ENCODE results near the gene ADGRA1. TPM values are rescaled to one million over a fixed set of nuclear protein-coding genes. Genes with fewer than 3 reads are reported as not detected.

The ADGRA1 gene
- polyA plus RNA-seq, 2 of the 4 experiments (the other 2 are of a cell fraction): not detected

GRCh38 chr10:133048266-133048665, 39.5 kb upstream of the ADGRA1 start:
- no peaks in the 10 kb centered on the region for H3K4me1 ChIP-seq
- CTCF ChIA-PET: interaction anchor here (0.8 kb wide), 1 partner anchor 12 kb away, joined by 3 read pairs; no protein-coding TSS in a partner anchor
- no peak for ATAC-seq
- TF ChIP-seq CBX2 (IDR thresholded peaks at IDR 0.05; ENCODE audit: borderline replicate concordance, low read depth) (no peak), CHD2 (IDR thresholded peaks at IDR 0.05; ENCODE audit: low read length, partially characterized antibody) (no peak), MYC (IDR thresholded peaks at IDR 0.05; ENCODE audit: borderline replicate concordance, low read length) (no peak), FOXS1 (CRISPR knock-in tag; IDR thresholded peaks at IDR 0.05) (no peak), NFE2L2 (conservative IDR thresholded peaks at IDR 0.05; ENCODE audit: low read length) (no peak), EHMT2 (IDR thresholded peaks at IDR 0.05; ENCODE audit: low read depth) (no peak), KDM5A (IDR thresholded peaks at IDR 0.05) (no peak), BCL3 (IDR thresholded peaks at IDR 0.05) (no peak), HOXB5 (CRISPR knock-in tag; IDR thresholded peaks at IDR 0.05) (no peak), SMC3 (IDR thresholded peaks at IDR 0.05) (no peak)
- no peak for FAIRE-seq
- no peak overlapping the region for H3K4me3 ChIP-seq
- POLR2A ChIA-PET: no interaction called here
- WGBS (ENCODE audit: missing lambda C conversion rate): 36% methylated on average over 13 of the region's 13 CpGs
- no peak for DNase-seq (ENCODE audit: low read depth in 1 of 2, low spot score in 1 of 2)
- H3K27ac ChIP-seq: no peak overlapping the region
- H3K4me2 ChIP-seq: no peak overlapping the region
- no peaks in the 10 kb centered on the region for H3K9me3 ChIP-seq

- Histone ChIP-seq H3K4me1 (no peaks in the 10 kb centered on the region), H3K9me3 (no peaks in the 10 kb centered on the region), H3K4me2 (no peak overlapping the region), H3K27ac (no peak overlapping the region), H3K4me3 (no peak overlapping the region)
- CTCF ChIA-PET: interaction anchor here (0.8 kb wide), 1 partner anchor 13 kb away, joined by 3 read pairs; no protein-coding TSS in a partner anchor
- POLR2A ChIA-PET: no interaction called here
- TF ChIP-seq EHF (CRISPR knock-in tag; IDR thresholded peaks at IDR 0.05) (no peak), FOXS1 (CRISPR knock-in tag; IDR thresholded peaks at IDR 0.05) (no peak), NR3C1 (IDR thresholded peaks at IDR 0.05) (no peak), EP300 (IDR thresholded peaks at IDR 0.05) (no peak), RFX5 (IDR thresholded peaks at IDR 0.05) (no peak), E2F6 (IDR thresholded peaks at IDR 0.05; ENCODE audit: borderline replicate concordance, low read depth) (no peak), POLR2A (IDR thresholded peaks at IDR 0.05; ENCODE audit: low read length) (no peak), HMGXB4 (CRISPR knock-in tag; IDR thresholded peaks at IDR 0.05; ENCODE audit: borderline replicate concordance) (no peak), CBX8 (IDR thresholded peaks at IDR 0.05) (no peak), MAX (IDR thresholded peaks at IDR 0.05) (no peak), PHF8 (IDR thresholded peaks at IDR 0.05; ENCODE audit: borderline replicate concordance, low read depth) (no peak)
- 39% methylated on average over 6 of the region's 13 CpGs for WGBS (ENCODE audit: missing lambda C conversion rate)
- ATAC-seq: no peak
- no peak for DNase-seq (ENCODE audit: low read depth in 1 of 2, low spot score in 1 of 2)
- FAIRE-seq: no peak
These were observed 38.8 kb upstream of the ADGRA1 start for GRCh38 chr10:133048926-133049325.

- CTCF ChIA-PET: no interaction called here
- Histone ChIP-seq H3K9me3 (peaks cover 6% of the 10 kb centered on the region; the same call in 1 of the 3 replicates), H3K4me1 (no peaks in the 10 kb centered on the region), H3K4me2 (no peak overlapping the region), H3K27ac (no peak overlapping the region), H3K4me3 (no peak overlapping the region)
- TF ChIP-seq CHD2 (IDR thresholded peaks at IDR 0.05; ENCODE audit: low read length, partially characterized antibody) (no peak), HOXB5 (CRISPR knock-in tag; IDR thresholded peaks at IDR 0.05) (no peak), CBX8 (IDR thresholded peaks at IDR 0.05) (no peak), ZSCAN20 (CRISPR knock-in tag; IDR thresholded peaks at IDR 0.05) (no peak), RAD21 (conservative IDR thresholded peaks at IDR 0.05 in 1 of 2, IDR thresholded peaks at IDR 0.05 in 1 of 2) (no peak), NR3C1 (IDR thresholded peaks at IDR 0.05) (no peak), HDAC2 (IDR thresholded peaks at IDR 0.05) (no peak), RFX5 (IDR thresholded peaks at IDR 0.05) (no peak), SREBF2 (IDR thresholded peaks at IDR 0.05) (no peak), HEYL (CRISPR knock-in tag; IDR thresholded peaks at IDR 0.05) (no peak), CEBPB (IDR thresholded peaks at IDR 0.05) (no peak), ZNF302 (CRISPR knock-in tag; IDR thresholded peaks at IDR 0.05) (no peak), POLR2AphosphoS2 (conservative IDR thresholded peaks at IDR 0.05; ENCODE audit: low read length) (no peak)
- no peak for FAIRE-seq
- WGBS (ENCODE audit: missing lambda C conversion rate): 29% methylated on average over 5 of the region's 11 CpGs
- POLR2A ChIA-PET: no interaction called here
- DNase-seq (ENCODE audit: low read depth in 1 of 2, low spot score in 1 of 2): no peak
- no peak for ATAC-seq
These were observed 38.1 kb upstream of the ADGRA1 start for GRCh38 chr10:133049639-133050038.
